GM10266 (cell line): ENCODE measurements around the gene HERPUD1.
"Not testable (repeated sequence)": the region's sequence is repeated elsewhere in the genome, so short reads cannot be mapped to it uniquely, and the experiment has no call there.

Experiments
- DNase-seq: peaks from one replicate; pipeline ENCODE4 v3.0.0; 2012; ENCODE audit errors: extremely low spot score
- CTCF ChIP-seq: IDR thresholded peaks from 2 replicates; pipeline ENCODE4 v1.5.1; 2012; ENCODE audit warnings: mild to moderate bottlenecking, low read depth; ENCODE audit not compliant: control insufficient read depth, insufficient read depth; ENCODE audit errors: missing control alignments

Gene HERPUD1

GRCh38 chr16:56929639-56930038 lies 2.3 kb upstream of the HERPUD1 start:
- no peak for DNase-seq
- no peak for TF ChIP-seq CTCF

GRCh38 chr16:56930486-56931270 lies 1.3 kb upstream of the HERPUD1 start:
- no peak for DNase-seq
- no peak for TF ChIP-seq CTCF

GRCh38 chr16:56931271-56931891 lies 561 bp upstream of the HERPUD1 start:
- TF ChIP-seq CTCF = no peak
- peak; percentile 69 for DNase-seq

- DNase-seq = peak; percentile 43
These were observed 1.0 kb downstream of the HERPUD1 start for GRCh38 chr16:56932721-56933619.

GRCh38 chr16:56933828-56934598 lies 2.1 kb downstream of the HERPUD1 start:
- TF ChIP-seq CTCF = no peak
- DNase-seq = no peak

More at GRCh38 chr16:56932721-56933619, 1.0 kb downstream of the HERPUD1 start:
- no peak for TF ChIP-seq CTCF

- not testable (repeated sequence) for DNase-seq
These were observed 2.7 kb downstream of the HERPUD1 start for GRCh38 chr16:56934599-56935145.

- DNase-seq = no peak
- TF ChIP-seq CTCF = no peak
These were observed 3.3 kb downstream of the HERPUD1 start for GRCh38 chr16:56935201-56935600.
